Neural cell (in vitro differentiated cells): Measurements from ENCODE around the gene CARS1. TPM values are rescaled to one million over a fixed set of nuclear protein-coding genes. Genes with fewer than 3 reads are reported as not detected.

Experiments used
- H2AFZ ChIP-seq: fragments of 200-600, 300-800 bp; sonication (generic), shearing (Covaris generic); 2 replicates; pipeline ENCODE4 v1.6.0; 2014; ENCODE audit warnings: low read depth, mild to moderate bottlenecking, antibody characterized with exemption, low read length, moderate library complexity
- H3F3A ChIP-seq: fragments of 200-600 bp; shearing (Covaris generic); 2 replicates; pipeline ENCODE4 v1.6.1; 2016; ENCODE audit warnings: mild to moderate bottlenecking, moderate library complexity, mixed read lengths, antibody characterized with exemption, low read length; ENCODE audit not compliant: insufficient read depth, poor library complexity, severe bottlenecking
- H3K27ac ChIP-seq: fragments of 200-600, 300-800 bp; sonication (generic), shearing (Covaris generic); 2 replicates; pipeline ENCODE4 v1.5.1; 2014; ENCODE audit warnings: mild to moderate bottlenecking, low read length, moderate library complexity
- H3K27me3 ChIP-seq: fragments of 300-800, 200-600 bp; sonication (generic), shearing (Covaris generic); 2 replicates; pipeline ENCODE4 v1.6.0; 2014; ENCODE audit warnings: mild to moderate bottlenecking, low read depth, low read length, moderate library complexity; ENCODE audit not compliant: insufficient read depth
- H3K36me3 ChIP-seq: fragments of 300-800, 200-600 bp; sonication (generic), shearing (Covaris generic); 2 replicates; pipeline ENCODE4 v1.5.1; 2014; ENCODE audit warnings: mild to moderate bottlenecking, antibody characterized with exemption, low read length, moderate library complexity; ENCODE audit not compliant: insufficient read depth
- H3K4me2 ChIP-seq: fragments of 300-800, 200-600 bp; sonication (generic), shearing (Covaris generic); 2 replicates; pipeline ENCODE4 v1.6.0; 2014; ENCODE audit warnings: mild to moderate bottlenecking, low read length
- H3K4me3 ChIP-seq: fragments of 300-800, 200-600 bp; sonication (generic), shearing (Covaris generic); 2 replicates; pipeline ENCODE4 v1.5.1; 2014; ENCODE audit warnings: mild to moderate bottlenecking, low read length, moderate library complexity
- H3K79me2 ChIP-seq: fragments of 200-600 bp; shearing (Covaris generic); replicated peaks from 2 replicates; pipeline ENCODE4 v1.6.0; 2014; ENCODE audit warnings: mild to moderate bottlenecking, low read length, moderate library complexity; ENCODE audit not compliant: insufficient read depth
- H3K9ac ChIP-seq: fragments of 300-800, 200-600 bp; sonication (generic), shearing (Covaris generic); 2 replicates; pipeline ENCODE4 v1.6.1; 2016; ENCODE audit warnings: mild to moderate bottlenecking, low read length, mixed read lengths
- H3K9me2 ChIP-seq: fragments of 200-600 bp; shearing (Covaris generic); 2 replicates; pipeline ENCODE4 v1.6.1; 2016; ENCODE audit warnings: mild to moderate bottlenecking, low read length, mixed read lengths; ENCODE audit not compliant: insufficient read depth
- H3K9me3 ChIP-seq: fragments of 200-600, 300-800 bp; sonication (generic), shearing (Covaris generic); 2 replicates; pipeline ENCODE4 v1.6.1; 2016; ENCODE audit warnings: mild to moderate bottlenecking, mixed run types, low read length, moderate library complexity, mixed read lengths
- H4K20me1 ChIP-seq: fragments of 200-600 bp; shearing (Covaris generic); 2 replicates; pipeline ENCODE4 v1.6.1; 2016; ENCODE audit warnings: mild to moderate bottlenecking, mixed run types; ENCODE audit not compliant: insufficient read depth
- EP300 ChIP-seq: fragments of 450-650 bp; conservative IDR thresholded peaks from 2 replicates; pipeline ENCODE4 v1.6.1; 2014; ENCODE audit warnings: antibody characterized with exemption, mild to moderate bottlenecking, moderate library complexity; ENCODE audit not compliant: poor library complexity, severe bottlenecking
- EZH2 ChIP-seq: fragments of 200-600, 300-800 bp; shearing (Covaris generic), sonication (generic); IDR thresholded peaks from 2 replicates; pipeline ENCODE4 v1.6.1; 2014; ENCODE audit warnings: antibody characterized with exemption, low read length, borderline replicate concordance, mild to moderate bottlenecking; ENCODE audit not compliant: insufficient read depth, poor library complexity, severe bottlenecking
- MXI1 ChIP-seq: fragments of 450-650 bp; conservative IDR thresholded peaks from 2 replicates; pipeline ENCODE4 v1.6.1; 2014; ENCODE audit warnings: antibody characterized with exemption, mild to moderate bottlenecking; ENCODE audit not compliant: poor library complexity, severe bottlenecking
- POLR2AphosphoS5 ChIP-seq: IDR thresholded peaks from 2 replicates; pipeline ENCODE4 v1.6.1; 2012
- RAD21 ChIP-seq: fragments of 450-650 bp; conservative IDR thresholded peaks from 2 replicates; pipeline ENCODE4 v1.6.1; 2014; ENCODE audit warnings: antibody characterized with exemption, mild to moderate bottlenecking, moderate library complexity
- SMC3 ChIP-seq: fragments of 450-650 bp; conservative IDR thresholded peaks from 2 replicates; pipeline ENCODE4 v1.6.1; 2014; ENCODE audit warnings: antibody characterized with exemption, mild to moderate bottlenecking, moderate library complexity; ENCODE audit not compliant: poor library complexity
- TAF1 ChIP-seq: IDR thresholded peaks from 2 replicates; pipeline ENCODE4 v1.6.1; 2012; ENCODE audit warnings: low read depth
- polyA plus RNA-seq: library from polyadenylated mRNA; depleted of rRNA; stranded (reverse); fragments of >200 nt; gene quantifications from 2 replicates; pipeline ENCODE4 v1.2.3, GENCODE V29; 2014
- TF ChIP-seq, protein P1 (sequence below): fragments of 450-650 bp; IDR thresholded peaks from 2 replicates; pipeline ENCODE4 v1.5.1; 2014; ENCODE audit warnings: antibody characterized with exemption, mild to moderate bottlenecking, moderate library complexity; ENCODE audit not compliant: poor library complexity, severe bottlenecking
- TF ChIP-seq, protein P2 (sequence below): IDR thresholded peaks from 2 replicates; pipeline ENCODE4 v1.6.1; 2012; ENCODE audit warnings: borderline replicate concordance

Gene CARS1
- polyA plus RNA-seq, 1 donor from 2014 or later, result 48.2 TPM

DNA sequence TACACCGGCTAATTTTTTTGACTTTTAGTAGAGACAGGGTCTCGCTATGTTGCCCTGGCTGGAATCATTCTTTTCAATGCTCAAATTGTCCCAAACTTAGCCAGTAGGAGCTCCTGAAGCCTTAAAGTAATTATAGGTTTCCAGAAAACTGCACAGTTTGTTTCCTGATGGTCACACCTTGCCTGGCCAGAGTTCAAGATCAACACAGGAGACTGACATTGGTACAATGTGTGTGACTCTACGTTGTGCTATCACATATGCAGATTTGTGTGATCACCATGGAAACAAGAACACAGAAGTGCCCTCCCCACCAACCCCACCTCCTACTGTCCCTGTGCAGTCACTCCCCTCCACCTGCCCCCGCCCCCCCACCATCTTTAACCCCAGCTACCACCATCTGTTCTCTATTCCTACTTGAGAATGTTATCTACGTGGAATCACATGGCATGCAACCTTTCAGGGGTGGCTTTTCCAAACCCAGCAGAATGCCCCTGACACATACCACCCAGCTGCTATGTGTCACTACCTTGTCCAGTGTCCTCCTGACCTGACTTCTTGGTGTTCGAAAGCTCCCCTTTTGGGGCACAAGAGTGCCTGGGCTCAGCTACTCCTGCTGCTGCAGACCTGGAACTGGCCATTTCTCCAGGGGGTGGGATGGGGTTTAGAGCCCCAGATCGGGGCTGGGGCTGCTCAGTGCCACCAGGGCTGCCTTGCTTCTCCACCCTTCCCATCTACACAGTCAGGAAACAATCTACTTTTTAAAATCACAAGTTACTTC, 59.0 kb downstream of the CARS1 start:
- H3K27me3 ChIP-seq, result no peaks in the 10 kb centered on the region
- no peaks in the 10 kb centered on the region for H3K9me2 ChIP-seq
- H4K20me1 ChIP-seq, result no peaks in the 10 kb centered on the region
- H3K4me3 ChIP-seq, result no peak overlapping the region
- no peaks in the 10 kb centered on the region for H3K9me3 ChIP-seq
- TF ChIP-seq, protein P1, sequence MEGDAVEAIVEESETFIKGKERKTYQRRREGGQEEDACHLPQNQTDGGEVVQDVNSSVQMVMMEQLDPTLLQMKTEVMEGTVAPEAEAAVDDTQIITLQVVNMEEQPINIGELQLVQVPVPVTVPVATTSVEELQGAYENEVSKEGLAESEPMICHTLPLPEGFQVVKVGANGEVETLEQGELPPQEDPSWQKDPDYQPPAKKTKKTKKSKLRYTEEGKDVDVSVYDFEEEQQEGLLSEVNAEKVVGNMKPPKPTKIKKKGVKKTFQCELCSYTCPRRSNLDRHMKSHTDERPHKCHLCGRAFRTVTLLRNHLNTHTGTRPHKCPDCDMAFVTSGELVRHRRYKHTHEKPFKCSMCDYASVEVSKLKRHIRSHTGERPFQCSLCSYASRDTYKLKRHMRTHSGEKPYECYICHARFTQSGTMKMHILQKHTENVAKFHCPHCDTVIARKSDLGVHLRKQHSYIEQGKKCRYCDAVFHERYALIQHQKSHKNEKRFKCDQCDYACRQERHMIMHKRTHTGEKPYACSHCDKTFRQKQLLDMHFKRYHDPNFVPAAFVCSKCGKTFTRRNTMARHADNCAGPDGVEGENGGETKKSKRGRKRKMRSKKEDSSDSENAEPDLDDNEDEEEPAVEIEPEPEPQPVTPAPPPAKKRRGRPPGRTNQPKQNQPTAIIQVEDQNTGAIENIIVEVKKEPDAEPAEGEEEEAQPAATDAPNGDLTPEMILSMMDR, result no peak
- TF ChIP-seq SMC3 (no peak), EZH2 (no peak), EP300 (no peak), MXI1 (no peak), POLR2AphosphoS5 (no peak), TAF1 (no peak), RAD21 (no peak)
- TF ChIP-seq, protein P2, sequence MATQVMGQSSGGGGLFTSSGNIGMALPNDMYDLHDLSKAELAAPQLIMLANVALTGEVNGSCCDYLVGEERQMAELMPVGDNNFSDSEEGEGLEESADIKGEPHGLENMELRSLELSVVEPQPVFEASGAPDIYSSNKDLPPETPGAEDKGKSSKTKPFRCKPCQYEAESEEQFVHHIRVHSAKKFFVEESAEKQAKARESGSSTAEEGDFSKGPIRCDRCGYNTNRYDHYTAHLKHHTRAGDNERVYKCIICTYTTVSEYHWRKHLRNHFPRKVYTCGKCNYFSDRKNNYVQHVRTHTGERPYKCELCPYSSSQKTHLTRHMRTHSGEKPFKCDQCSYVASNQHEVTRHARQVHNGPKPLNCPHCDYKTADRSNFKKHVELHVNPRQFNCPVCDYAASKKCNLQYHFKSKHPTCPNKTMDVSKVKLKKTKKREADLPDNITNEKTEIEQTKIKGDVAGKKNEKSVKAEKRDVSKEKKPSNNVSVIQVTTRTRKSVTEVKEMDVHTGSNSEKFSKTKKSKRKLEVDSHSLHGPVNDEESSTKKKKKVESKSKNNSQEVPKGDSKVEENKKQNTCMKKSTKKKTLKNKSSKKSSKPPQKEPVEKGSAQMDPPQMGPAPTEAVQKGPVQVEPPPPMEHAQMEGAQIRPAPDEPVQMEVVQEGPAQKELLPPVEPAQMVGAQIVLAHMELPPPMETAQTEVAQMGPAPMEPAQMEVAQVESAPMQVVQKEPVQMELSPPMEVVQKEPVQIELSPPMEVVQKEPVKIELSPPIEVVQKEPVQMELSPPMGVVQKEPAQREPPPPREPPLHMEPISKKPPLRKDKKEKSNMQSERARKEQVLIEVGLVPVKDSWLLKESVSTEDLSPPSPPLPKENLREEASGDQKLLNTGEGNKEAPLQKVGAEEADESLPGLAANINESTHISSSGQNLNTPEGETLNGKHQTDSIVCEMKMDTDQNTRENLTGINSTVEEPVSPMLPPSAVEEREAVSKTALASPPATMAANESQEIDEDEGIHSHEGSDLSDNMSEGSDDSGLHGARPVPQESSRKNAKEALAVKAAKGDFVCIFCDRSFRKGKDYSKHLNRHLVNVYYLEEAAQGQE, result no peak
- no peak overlapping the region for H3K9ac ChIP-seq
- no peak overlapping the region for H2AFZ ChIP-seq
- no peaks in the 10 kb centered on the region for H3K79me2 ChIP-seq
- no peak overlapping the region for H3K4me2 ChIP-seq
- no peak overlapping the region for H3K27ac ChIP-seq
- no peaks in the 10 kb centered on the region for H3K36me3 ChIP-seq
- no peaks in the 10 kb centered on the region for H3F3A ChIP-seq

DNA sequence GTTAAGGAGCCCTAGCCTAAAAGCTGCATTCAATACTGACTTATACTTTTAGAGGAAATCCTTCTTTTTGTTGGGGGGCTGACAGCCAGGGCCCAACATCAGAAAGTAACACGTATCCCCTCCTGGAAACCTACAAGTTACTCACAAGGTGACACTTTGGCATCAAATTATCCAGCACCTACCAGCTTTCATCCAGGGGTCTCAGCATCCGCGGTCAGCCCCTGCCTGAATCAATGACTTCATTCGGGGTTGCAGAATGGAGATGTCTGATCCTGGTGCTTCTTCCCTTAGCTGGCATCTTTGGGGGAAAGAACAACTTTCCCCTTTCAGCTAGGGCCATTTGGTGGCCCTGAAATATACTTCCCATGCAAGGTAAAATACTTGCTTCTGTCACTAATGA, 59.8 kb downstream of the CARS1 start:
- H3K9me3 ChIP-seq, result no peaks in the 10 kb centered on the region
- H3K4me3 ChIP-seq, result no peak overlapping the region
- TF ChIP-seq EZH2 (no peak), RAD21 (no peak), POLR2AphosphoS5 (no peak), TAF1 (no peak), EP300 (no peak), SMC3 (no peak), MXI1 (no peak)
- TF ChIP-seq, protein P1, result no peak
- TF ChIP-seq, protein P2, result no peak
- no peak overlapping the region for H3K27ac ChIP-seq
- no peak overlapping the region for H3K9ac ChIP-seq
- H2AFZ ChIP-seq, result no peak overlapping the region
- H3K27me3 ChIP-seq, result no peaks in the 10 kb centered on the region
- no peaks in the 10 kb centered on the region for H3K36me3 ChIP-seq
- H3F3A ChIP-seq, result no peaks in the 10 kb centered on the region
- no peak overlapping the region for H3K4me2 ChIP-seq
- H3K79me2 ChIP-seq, result no peaks in the 10 kb centered on the region
- no peaks in the 10 kb centered on the region for H3K9me2 ChIP-seq
- H4K20me1 ChIP-seq, result no peaks in the 10 kb centered on the region
